H9 (cell line): ENCODE results near the gene C8G. TPM values are rescaled to one million over a fixed set of nuclear protein-coding genes. Genes with fewer than 3 reads are reported as not detected.

ENCODE experiments used
- DNase-seq: peaks from one replicate; pipeline ENCODE4 v3.0.0-alpha.2; 2017
- H2AFZ ChIP-seq: one replicate; pipeline ENCODE4 v1.6.1; 2013; ENCODE audit warnings: mild to moderate bottlenecking, low read length, control low read depth, moderate library complexity
- H2AK5ac ChIP-seq: 2 replicates; pipeline ENCODE4 v1.6.1; 2013; ENCODE audit warnings: low read length, control low read depth, mixed read lengths; ENCODE audit not compliant: insufficient read length
- H2BK120ac ChIP-seq: one replicate; pipeline ENCODE4 v1.6.1; 2013; ENCODE audit warnings: low read depth, mild to moderate bottlenecking, low read length, control low read depth, inconsistent platforms; ENCODE audit not compliant: poor library complexity, severe bottlenecking
- H2BK12ac ChIP-seq: 2 replicates; pipeline ENCODE4 v1.6.1; 2013; ENCODE audit warnings: low read length, control low read depth, mixed read lengths, low read depth; ENCODE audit not compliant: insufficient read length
- H2BK15ac ChIP-seq: 2 replicates; pipeline ENCODE4 v1.6.1; 2013; ENCODE audit warnings: low read depth, low read length, control low read depth
- H2BK20ac ChIP-seq: one replicate; pipeline ENCODE4 v1.6.1; 2013; ENCODE audit warnings: low read depth, mild to moderate bottlenecking, low read length, control low read depth, inconsistent platforms; ENCODE audit not compliant: poor library complexity, severe bottlenecking
- H2BK5ac ChIP-seq: 2 replicates; pipeline ENCODE4 v1.6.1; 2013; ENCODE audit warnings: low read length, control low read depth, mixed read lengths; ENCODE audit not compliant: insufficient read length
- H3K14ac ChIP-seq: 2 replicates; pipeline ENCODE4 v1.6.1; 2013; ENCODE audit warnings: low read length, control low read depth; ENCODE audit not compliant: insufficient read depth
- H3K18ac ChIP-seq: 2 replicates; pipeline ENCODE4 v1.6.1; 2013; ENCODE audit warnings: low read depth, mild to moderate bottlenecking, mixed read lengths, low read length, control low read depth; ENCODE audit not compliant: insufficient read length
- H3K23ac ChIP-seq: 2 replicates; pipeline ENCODE4 v1.6.1; 2013; ENCODE audit warnings: low read length, control low read depth, mixed read lengths, low read depth; ENCODE audit not compliant: insufficient read length
- H3K23me2 ChIP-seq: 2 replicates; pipeline ENCODE4 v1.6.1; 2013; ENCODE audit warnings: low read depth, mild to moderate bottlenecking, mixed read lengths, low read length, control low read depth; ENCODE audit not compliant: insufficient read length, poor library complexity, severe bottlenecking
- H3K27ac ChIP-seq: 2 replicates; pipeline ENCODE4 v1.5.1; 2013; ENCODE audit warnings: low read length, control low read depth, mixed read lengths, low read depth; ENCODE audit not compliant: insufficient read length
- H3K27me3 ChIP-seq: 2 replicates; pipeline ENCODE4 v1.6.1; 2013; ENCODE audit warnings: low read length, control low read depth, inconsistent platforms; ENCODE audit not compliant: insufficient read depth
- H3K4ac ChIP-seq: 2 replicates; pipeline ENCODE4 v1.6.1; 2013; ENCODE audit warnings: low read depth, mild to moderate bottlenecking, control low read depth, inconsistent platforms, low read length, moderate library complexity
- H3K4me1 ChIP-seq: 2 replicates; pipeline ENCODE4 v1.6.1; 2013; ENCODE audit warnings: low read length, control low read depth, inconsistent platforms; ENCODE audit not compliant: insufficient read depth
- H3K4me2 ChIP-seq: 2 replicates; pipeline ENCODE4 v1.6.1; 2013; ENCODE audit warnings: low read length, control low read depth, mixed read lengths; ENCODE audit not compliant: insufficient read length, insufficient read depth
- H3K56ac ChIP-seq: 2 replicates; pipeline ENCODE4 v1.6.1; 2013; ENCODE audit warnings: low read depth, mild to moderate bottlenecking, mixed read lengths, low read length, control low read depth; ENCODE audit not compliant: insufficient read length
- H3K79me1 ChIP-seq: 2 replicates; pipeline ENCODE4 v1.6.1; 2013; ENCODE audit warnings: low read depth, mild to moderate bottlenecking, moderate library complexity, low read length, control low read depth, inconsistent platforms; ENCODE audit not compliant: insufficient read depth, poor library complexity, severe bottlenecking
- H3K79me2 ChIP-seq: 2 replicates; pipeline ENCODE4 v1.6.1; 2013; ENCODE audit warnings: low read length, control low read depth, inconsistent platforms; ENCODE audit not compliant: insufficient read depth
- H3K9ac ChIP-seq: 2 replicates; pipeline ENCODE4 v1.6.1; 2013; ENCODE audit warnings: low read length, control low read depth, mixed read lengths; ENCODE audit not compliant: insufficient read length; ENCODE audit errors: extremely low read depth
- H3K9me3 ChIP-seq: one replicate; pipeline ENCODE4 v1.6.1; 2013; ENCODE audit warnings: low read depth, low read length, inconsistent platforms; ENCODE audit not compliant: control insufficient read depth
- H3T11ph ChIP-seq: one replicate; pipeline ENCODE4 v1.6.1; 2013; ENCODE audit warnings: mild to moderate bottlenecking, low read length, control low read depth, inconsistent platforms
- H4K20me1 ChIP-seq: one replicate; pipeline ENCODE4 v1.6.1; 2013; ENCODE audit not compliant: control insufficient read depth, insufficient read length, insufficient read depth
- H4K5ac ChIP-seq: 2 replicates; pipeline ENCODE4 v1.6.1; 2013; ENCODE audit warnings: low read depth, mild to moderate bottlenecking, mixed read lengths, low read length, control low read depth; ENCODE audit not compliant: insufficient read length
- H4K8ac ChIP-seq: replicated peaks from 2 replicates; pipeline ENCODE4 v1.6.1; 2013; ENCODE audit warnings: low read length, control low read depth, mixed read lengths, low read depth; ENCODE audit not compliant: insufficient read length
- H4K91ac ChIP-seq: 2 replicates; pipeline ENCODE4 v1.6.1; 2013; ENCODE audit warnings: low read depth, mild to moderate bottlenecking, moderate library complexity, mixed read lengths, low read length, control low read depth; ENCODE audit not compliant: insufficient read length
- H3K27ac Mint-ChIP-seq, 3 experiments: 2 replicates in 2 of 3; 3 replicates in 1 of 3; pipeline ENCODE4 v1.8.0; 2020 to 2021; ENCODE audit warnings: mixed read lengths in 3 of 3, mild to moderate bottlenecking in 1 of 3, moderate library complexity in 1 of 3
- H3K27me3 Mint-ChIP-seq: 2 replicates; pipeline ENCODE4 v1.8.0; 2021; ENCODE audit warnings: low read depth, mild to moderate bottlenecking, moderate library complexity, mixed read lengths
- H3K36me3 Mint-ChIP-seq, 3 experiments: 2 replicates in 2 of 3; 3 replicates in 1 of 3; pipeline ENCODE4 v1.8.0; 2020 to 2021; ENCODE audit warnings: low read depth in 3 of 3, mixed read lengths in 3 of 3; ENCODE audit not compliant: insufficient read depth in 1 of 3
- H3K4me1 Mint-ChIP-seq, 2 experiments: 2 replicates each; pipeline ENCODE4 v1.8.0; 2020; ENCODE audit warnings: mixed read lengths in 2 of 2
- H3K4me3 Mint-ChIP-seq, 2 experiments: 2 replicates in 1 of 2; 3 replicates in 1 of 2; pipeline ENCODE4 v1.8.0; 2020 to 2021; ENCODE audit warnings: mild to moderate bottlenecking in 2 of 2, mixed read lengths in 2 of 2, moderate library complexity in 1 of 2
- H3K9me3 Mint-ChIP-seq, 2 experiments: 2 replicates in 1 of 2; 3 replicates in 1 of 2; pipeline ENCODE4 v1.8.0; 2020; ENCODE audit warnings: mild to moderate bottlenecking in 2 of 2, mixed read lengths in 2 of 2, moderate library complexity in 1 of 2
- CTCF ChIP-seq: fragments of 200-600 bp; sonication (generic); conservative IDR thresholded peaks from 3 replicates; pipeline ENCODE4 v1.8.0; 2021; ENCODE audit warnings: antibody characterized with exemption, mild to moderate bottlenecking
- WGBS: extraction: QIAGEN DNeasy Blood & Tissue Kit; methylation state at CpG from one replicate; pipeline ENCODE4 v1.1.7; 2013; ENCODE audit warnings: missing lambda C conversion rate, low lambda C conversion rate, mixed read lengths; ENCODE audit not compliant: insufficient read length; ENCODE audit errors: extremely low coverage; 5-methylcytosine and 5-hydroxymethylcytosine counted together
- total RNA-seq: library from RNA; stranded (reverse); gene quantifications from 2 replicates; pipeline ENCODE4 v1.2.1, GENCODE V29; 2021

The C8G gene
- total RNA-seq, 1 experiment from 2014 or later = 0.96 TPM

- no peak overlapping the region for H3K27ac ChIP-seq
- Mint-ChIP-seq H3K4me3 (no peak overlapping the region), H3K9me3 (no peaks in the 10 kb centered on the region), H3K27me3 (no peaks in the 10 kb centered on the region), H3K27ac (no peak overlapping the region), H3K36me3 (peaks cover 21 to 69% (median 45%) of the 10 kb centered on the region in 3 experiments), H3K4me1 (peaks cover 3 to 10% of the 10 kb centered on the region in 2 experiments)
- H2BK120ac ChIP-seq = no peak overlapping the region
- no peak overlapping the region for H3K23ac ChIP-seq
- no peak overlapping the region for H3T11ph ChIP-seq
- no peak overlapping the region for H3K56ac ChIP-seq
- no peak overlapping the region for H4K91ac ChIP-seq
- no peak overlapping the region for H2BK5ac ChIP-seq
- no peaks in the 10 kb centered on the region for H3K23me2 ChIP-seq
- WGBS = no CpG with 5 or more reads among the region's 4 CpGs
- H3K79me2 ChIP-seq = no peaks in the 10 kb centered on the region
- H4K5ac ChIP-seq = no peak overlapping the region
- TF ChIP-seq CTCF = no peak
- H3K4ac ChIP-seq = no peak overlapping the region
- no peak overlapping the region for H2BK20ac ChIP-seq
- no peaks in the 10 kb centered on the region for H3K79me1 ChIP-seq
- H3K27me3 ChIP-seq = no peaks in the 10 kb centered on the region
- no peak overlapping the region for H3K9ac ChIP-seq
- H3K14ac ChIP-seq = no peak overlapping the region
- no peak overlapping the region for H2BK15ac ChIP-seq
- no peaks in the 10 kb centered on the region for H3K9me3 ChIP-seq
- no peak overlapping the region for H3K4me2 ChIP-seq
- H4K8ac ChIP-seq = no peak overlapping the region
- H2BK12ac ChIP-seq = no peak overlapping the region
- H2AFZ ChIP-seq = no peak overlapping the region
- H3K4me1 ChIP-seq = no peaks in the 10 kb centered on the region; the same call in 1 of the 2 replicates
- no peak overlapping the region for H3K18ac ChIP-seq
- H4K20me1 ChIP-seq = no peaks in the 10 kb centered on the region
- no peak for DNase-seq
- no peak overlapping the region for H2AK5ac ChIP-seq
These were observed 15.0 kb upstream of the C8G start for GRCh38 chr9:136930014-136930413.
